Measurements from ENCODE around the gene WDR76.
A peak's percentile ranks its signal among the peaks of the same experiment; 100 is the strongest.

WDR76 gene

DNA sequence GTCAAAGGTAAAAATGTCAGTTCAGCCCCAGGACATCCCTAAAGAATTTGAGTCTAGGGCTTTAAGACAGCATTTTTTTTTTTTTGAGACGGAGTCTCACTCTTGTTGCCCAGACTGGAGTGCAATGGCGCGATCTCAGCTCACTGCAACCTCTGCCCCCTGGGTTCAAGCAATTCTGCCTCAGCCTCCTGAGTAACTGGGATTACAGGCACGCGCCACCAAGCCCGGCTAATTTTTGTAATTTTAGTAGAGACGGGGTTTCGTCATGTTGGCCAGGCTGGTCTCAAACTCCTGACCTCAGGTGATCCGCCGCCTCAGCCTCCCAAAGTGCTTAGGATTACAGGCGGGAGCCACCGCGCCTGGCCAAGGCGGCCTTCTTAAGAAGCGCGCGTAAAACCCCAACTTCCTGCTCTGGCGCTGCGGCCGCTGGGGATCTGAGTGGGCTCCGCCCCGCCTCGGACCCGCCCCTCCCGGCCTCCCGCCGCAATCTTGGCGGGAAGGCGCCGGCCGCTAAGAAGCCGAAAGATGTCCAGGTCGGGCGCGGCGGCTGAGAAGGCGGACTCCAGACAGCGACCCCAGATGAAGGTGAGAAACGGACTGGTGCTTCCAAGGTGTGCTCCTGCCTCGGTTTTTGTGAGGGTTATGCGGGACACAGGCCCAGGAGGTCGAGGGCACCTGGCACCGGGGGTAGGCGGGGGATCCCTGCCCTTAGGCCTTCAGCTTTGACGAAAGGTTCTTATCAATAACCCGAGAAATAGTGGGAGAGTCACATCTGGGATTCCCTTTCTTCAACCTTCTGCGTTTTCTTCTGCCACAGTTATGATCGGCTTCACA lies at the start of gene WDR76:
TSS of gene WDR76 (plus strand) at position 495 of the 834 bp plus-strand sequence. CDS start at position 526, 31 bp downstream.
- DNase-seq (ENCODE audit: low spot score), result peak; percentile 83
- TF ChIP-seq, protein P1, sequence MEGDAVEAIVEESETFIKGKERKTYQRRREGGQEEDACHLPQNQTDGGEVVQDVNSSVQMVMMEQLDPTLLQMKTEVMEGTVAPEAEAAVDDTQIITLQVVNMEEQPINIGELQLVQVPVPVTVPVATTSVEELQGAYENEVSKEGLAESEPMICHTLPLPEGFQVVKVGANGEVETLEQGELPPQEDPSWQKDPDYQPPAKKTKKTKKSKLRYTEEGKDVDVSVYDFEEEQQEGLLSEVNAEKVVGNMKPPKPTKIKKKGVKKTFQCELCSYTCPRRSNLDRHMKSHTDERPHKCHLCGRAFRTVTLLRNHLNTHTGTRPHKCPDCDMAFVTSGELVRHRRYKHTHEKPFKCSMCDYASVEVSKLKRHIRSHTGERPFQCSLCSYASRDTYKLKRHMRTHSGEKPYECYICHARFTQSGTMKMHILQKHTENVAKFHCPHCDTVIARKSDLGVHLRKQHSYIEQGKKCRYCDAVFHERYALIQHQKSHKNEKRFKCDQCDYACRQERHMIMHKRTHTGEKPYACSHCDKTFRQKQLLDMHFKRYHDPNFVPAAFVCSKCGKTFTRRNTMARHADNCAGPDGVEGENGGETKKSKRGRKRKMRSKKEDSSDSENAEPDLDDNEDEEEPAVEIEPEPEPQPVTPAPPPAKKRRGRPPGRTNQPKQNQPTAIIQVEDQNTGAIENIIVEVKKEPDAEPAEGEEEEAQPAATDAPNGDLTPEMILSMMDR (IDR thresholded peaks at IDR 0.05; ENCODE audit: extremely low read depth, missing control alignments), result no peak

DNA sequence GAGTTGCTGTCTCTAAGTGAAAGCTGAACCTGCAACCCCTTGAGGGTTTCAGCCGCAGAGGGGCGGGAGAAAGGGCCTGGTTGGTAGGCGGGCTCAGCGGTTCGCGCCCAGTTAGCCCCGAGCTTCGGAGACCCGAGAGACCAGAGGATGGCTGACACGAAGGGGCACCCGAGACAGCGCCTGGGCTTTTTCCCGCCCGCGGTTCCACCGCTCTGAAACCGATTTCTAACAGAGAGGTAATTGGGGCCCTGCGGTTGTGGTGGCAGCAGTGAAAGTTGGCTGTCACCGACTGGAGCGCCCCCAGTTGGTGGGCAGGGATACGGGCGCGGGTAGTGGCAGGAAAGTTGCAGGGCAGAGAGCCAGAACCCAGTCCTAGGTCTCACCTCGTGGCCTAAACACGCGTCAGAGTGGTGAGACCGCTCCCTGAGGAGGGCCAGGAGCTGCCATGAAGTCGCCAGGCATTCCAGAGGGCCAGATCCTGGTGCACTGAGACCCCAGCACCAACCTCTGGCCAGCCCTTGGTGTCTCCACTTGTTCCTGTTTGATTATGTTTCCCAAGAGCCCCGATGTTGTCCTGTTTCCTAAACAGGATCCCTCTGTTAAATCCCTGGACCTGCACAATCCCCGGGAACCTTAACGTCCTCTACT lies 49.4 kb upstream of the WDR76 start:
- peak; percentile 79 for DNase-seq (ENCODE audit: low spot score)
- TF ChIP-seq, protein P1 (IDR thresholded peaks at IDR 0.05; ENCODE audit: extremely low read depth, missing control alignments), result peak; percentile 82

DNA sequence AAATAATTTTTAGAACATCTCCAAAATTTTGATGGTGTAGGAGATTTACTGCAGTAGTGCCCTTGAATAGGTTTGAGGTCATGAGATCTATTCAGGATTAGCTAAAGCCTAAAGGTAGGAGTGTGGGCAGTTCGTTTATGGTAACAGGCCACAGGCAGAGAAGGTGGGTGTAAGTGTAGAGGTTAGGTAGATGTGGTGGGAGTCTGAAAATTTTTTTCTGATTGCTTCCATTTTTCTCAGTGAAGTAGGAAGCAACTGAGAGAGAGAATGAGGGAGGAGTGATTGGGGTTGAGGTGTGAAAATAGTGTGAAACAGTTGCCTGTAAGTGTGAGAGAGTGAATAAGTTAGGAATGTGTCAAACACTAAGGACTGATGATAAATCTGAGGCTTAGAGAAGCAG lies 47.8 kb upstream of the WDR76 start:
- TF ChIP-seq, protein P1 (IDR thresholded peaks at IDR 0.05; ENCODE audit: extremely low read depth, missing control alignments), result no peak

GRCh38 chr15:43789409-43789808 lies 37.4 kb upstream of the WDR76 start:
- no peak for DNase-seq (ENCODE audit: low spot score)

More for the DNA sequence above, 47.8 kb upstream of the WDR76 start:
- no peak for DNase-seq (ENCODE audit: low spot score)

GRCh38 chr15:43791993-43792760 lies 34.6 kb upstream of the WDR76 start, which contains the start of gene SERF2:
Gene SERF2, plus strand, starts transcription at chr15:43792320. Its CDS starts 57 bp downstream, at chr15:43792377.
- peak; percentile 94 for DNase-seq (ENCODE audit: low spot score)
- TF ChIP-seq, protein P1 (IDR thresholded peaks at IDR 0.05; ENCODE audit: extremely low read depth, missing control alignments), result no peak

More at GRCh38 chr15:43789409-43789808, 37.4 kb upstream of the WDR76 start:
- TF ChIP-seq, protein P1 (IDR thresholded peaks at IDR 0.05; ENCODE audit: extremely low read depth, missing control alignments), result no peak

DNA sequence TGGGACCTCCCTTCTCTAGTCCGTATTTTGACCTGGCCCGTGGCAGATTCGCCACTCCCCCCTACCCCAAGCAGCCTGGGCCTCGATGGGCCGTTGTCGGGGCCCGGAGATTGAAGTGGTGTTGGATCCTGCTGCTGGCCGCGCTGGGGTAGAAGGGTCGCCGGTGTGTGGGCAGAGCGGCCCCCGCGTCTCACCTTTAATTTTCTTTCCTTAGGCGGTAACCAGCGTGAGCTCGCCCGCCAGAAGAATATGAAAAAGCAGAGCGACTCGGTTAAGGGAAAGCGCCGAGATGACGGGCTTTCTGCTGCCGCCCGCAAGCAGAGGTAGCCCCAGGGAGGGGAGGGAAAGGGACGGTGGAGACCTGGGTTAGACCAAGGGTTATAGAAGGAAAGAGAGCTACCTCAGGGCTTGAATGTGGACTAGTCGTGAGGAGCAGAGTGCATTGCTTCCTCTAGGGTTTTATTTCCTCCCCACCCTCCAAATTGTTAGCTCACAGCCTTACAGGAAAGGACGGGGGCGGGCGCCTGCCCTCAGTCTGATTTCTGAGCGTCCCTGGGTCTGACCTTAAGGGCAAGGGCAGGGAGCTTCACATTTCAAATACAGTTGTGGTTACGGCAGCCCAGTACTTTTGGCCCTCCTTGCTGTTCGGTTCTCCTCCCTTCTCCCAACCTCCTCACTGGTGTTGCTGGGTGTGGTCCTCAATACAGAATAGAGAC lies 33.9 kb upstream of the WDR76 start:
- TF ChIP-seq, protein P1 (IDR thresholded peaks at IDR 0.05; ENCODE audit: extremely low read depth, missing control alignments), result no peak
- DNase-seq (ENCODE audit: low spot score), result no peak

Measured in GM20000 (cell line).